VCaP (cell line): ENCODE results near the gene TMEM234.
A peak's percentile ranks its signal among the peaks of the same experiment; 100 is the strongest.

Experiments
- H3K27ac ChIP-seq: fragments of 450-650 bp; 2 replicates; pipeline ENCODE4 v1.5.1; 2017
- CTCF ChIP-seq: fragments of 450-650 bp; conservative IDR thresholded peaks from 2 replicates; pipeline ENCODE4 v1.5.1; 2017; ENCODE audit warnings: mild to moderate bottlenecking, moderate library complexity

TMEM234 gene

DNA sequence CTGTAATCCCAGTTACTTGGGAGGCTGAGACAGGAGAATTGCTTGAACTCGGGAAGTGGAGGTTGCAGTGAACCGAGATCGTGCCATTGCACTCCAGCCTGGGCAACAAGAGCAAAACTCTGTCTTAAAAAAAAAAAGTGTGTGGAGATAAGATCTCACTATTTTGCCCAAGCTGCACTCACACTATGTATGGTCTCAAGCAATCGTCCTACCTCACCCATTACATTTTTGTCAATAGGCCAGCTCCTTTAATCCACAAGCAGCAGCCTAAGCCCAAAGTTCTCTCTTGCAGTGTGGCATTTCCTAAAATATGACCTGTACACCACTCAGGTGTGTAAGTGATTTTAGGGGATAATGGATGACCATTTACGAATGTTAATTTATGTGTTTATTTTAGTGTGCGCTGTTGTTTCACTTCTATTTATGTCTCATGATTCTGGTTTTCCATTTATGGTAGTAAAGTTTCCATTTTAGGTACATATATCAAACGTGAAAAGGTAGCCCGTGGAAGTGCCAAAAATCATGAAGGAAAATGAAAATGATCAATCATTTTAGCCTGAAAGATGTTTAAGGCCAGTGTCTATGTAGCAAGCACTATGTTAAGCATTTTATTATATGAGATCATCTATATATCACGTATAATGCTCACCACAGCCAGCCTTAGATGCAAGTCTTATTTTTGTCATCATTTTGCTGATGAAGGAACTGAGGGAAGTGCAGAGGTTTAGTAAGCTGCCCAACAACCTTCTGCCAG lies 34.5 kb upstream of the TMEM234 start:
- no peak for TF ChIP-seq CTCF
- no peak overlapping the region for H3K27ac ChIP-seq

GRCh38 chr1:32255072-32256071 lies 33.2 kb upstream of the TMEM234 start:
- H3K27ac ChIP-seq, result no peak overlapping the region
- TF ChIP-seq CTCF, result no peak

DNA sequence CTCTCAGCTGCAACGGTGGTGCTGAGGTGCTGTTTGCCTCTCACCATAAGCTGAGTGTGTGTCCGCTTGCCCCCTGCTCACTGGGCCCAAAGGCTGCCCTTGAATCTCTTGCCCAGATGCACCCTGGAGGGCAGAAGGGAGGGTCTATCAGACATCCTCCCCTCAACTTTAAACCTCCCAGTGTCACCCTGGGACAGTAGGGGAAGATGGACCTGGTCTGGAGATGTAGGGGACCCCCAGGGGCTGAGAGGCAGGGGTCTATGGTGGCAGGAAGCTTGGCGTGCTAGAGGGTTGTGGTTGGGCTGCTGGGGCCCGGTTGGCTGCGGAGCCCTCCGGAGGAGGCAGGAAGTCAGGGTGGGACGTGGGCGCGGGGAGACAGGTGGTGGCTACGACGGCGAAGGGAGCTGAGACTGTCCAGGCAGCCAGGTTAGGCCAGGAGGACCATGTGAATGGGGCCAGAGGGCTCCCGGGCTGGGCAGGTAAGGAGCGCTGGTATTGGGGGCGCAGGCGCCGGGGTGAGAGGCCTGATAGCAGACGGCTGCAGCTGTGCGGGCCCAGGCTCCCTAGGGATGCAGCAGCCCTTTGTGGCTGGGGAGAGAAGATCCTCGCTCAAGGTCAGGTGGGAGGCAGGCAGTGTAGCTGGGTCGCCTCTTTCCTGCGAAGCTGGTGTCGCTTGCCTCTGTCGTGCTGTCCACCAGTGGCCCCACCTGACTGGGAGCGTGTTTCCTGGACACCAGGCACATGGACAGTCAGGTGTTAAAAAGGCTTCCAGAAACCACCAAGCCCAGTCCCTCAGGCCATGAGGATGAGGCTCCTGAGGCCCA lies 29.0 kb upstream of the TMEM234 start, which contains the start of gene LCK:
Gene LCK, plus strand, starts transcription at position 373 of the 824 bp plus-strand sequence. CDS start 23,065 bp downstream, outside the sequence.
- H3K27ac ChIP-seq, result no peak within 1 kb of the TSS
- TF ChIP-seq CTCF, result no peak

- TF ChIP-seq CTCF, result no peak
- no peak overlapping the region for H3K27ac ChIP-seq
Observed at GRCh38 chr1:32249831-32250525, 27.8 kb upstream of the TMEM234 start.

DNA sequence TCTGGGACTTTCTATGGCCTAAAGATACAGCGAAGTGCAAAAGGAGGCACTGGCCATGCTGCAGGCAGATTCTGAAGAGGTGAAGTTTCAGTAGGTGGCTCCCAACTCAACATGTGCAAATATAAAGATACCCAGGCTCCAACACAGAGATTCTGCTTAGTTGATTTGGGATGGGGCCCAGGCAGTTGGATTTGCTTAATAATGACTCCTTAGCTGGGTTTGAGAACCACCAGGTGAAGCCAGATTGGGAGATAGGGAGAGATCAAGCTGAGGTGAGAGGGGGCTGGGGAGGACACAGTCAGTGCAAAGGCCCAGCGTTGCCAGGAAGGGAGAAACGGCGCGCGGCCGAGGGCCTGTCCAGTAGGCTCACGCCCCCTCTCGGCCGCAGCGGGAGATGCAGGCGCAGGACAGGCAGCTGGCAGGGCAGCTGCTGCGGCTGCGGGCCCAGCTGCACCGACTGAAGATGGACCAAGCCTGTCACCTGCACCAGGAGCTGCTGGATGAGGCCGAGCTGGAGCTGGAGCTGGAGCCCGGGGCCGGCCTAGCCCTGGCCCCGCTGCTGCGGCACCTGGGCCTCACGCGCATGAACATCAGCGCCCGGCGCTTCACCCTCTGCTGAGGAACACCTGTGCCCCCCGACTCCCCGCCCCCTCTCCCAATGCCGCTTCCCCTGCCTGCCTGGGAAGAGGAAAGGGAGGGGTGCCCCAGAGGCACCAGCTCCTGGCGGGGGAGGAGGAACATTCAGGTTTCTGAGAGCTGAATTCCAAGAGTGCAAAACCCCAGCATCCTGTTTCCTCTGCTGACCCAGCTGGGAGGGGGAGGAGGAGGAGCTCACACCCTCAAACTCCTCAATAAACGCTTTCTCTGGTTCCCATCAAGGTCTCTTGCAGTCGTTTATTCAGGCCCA lies 26.1 kb upstream of the TMEM234 start:
- peak; percentile 23; the same call in 1 of the 2 replicates for TF ChIP-seq CTCF
- no peak overlapping the region for H3K27ac ChIP-seq

DNA sequence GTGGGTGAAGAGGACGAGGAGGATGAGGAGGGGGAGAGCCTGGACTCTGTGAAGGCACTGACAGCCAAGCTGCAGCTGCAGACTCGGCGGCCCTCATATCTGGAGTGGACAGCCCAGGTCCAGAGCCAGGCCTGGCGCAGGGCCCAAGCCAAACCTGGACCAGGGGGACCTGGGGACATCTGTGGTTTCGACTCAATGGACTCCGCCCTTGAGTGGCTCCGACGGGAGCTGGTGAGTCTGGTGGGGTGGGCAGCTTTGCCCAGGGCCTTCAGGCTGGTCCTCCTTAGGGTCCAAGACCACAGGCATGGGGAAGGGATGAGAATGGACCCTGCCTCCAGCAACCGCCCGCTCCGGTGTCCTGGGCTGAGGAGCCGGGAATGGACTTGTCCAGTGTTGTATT lies 25.3 kb upstream of the TMEM234 start:
- TF ChIP-seq CTCF, result no peak
- H3K27ac ChIP-seq, result no peak overlapping the region
